ENCODE data around the gene ZFHX3. TPM values are rescaled to one million over a fixed set of nuclear protein-coding genes. Genes with fewer than 3 reads are reported as not detected.

Gene ZFHX3
- total RNA-seq, 1 experiment from 2014 or later, result 1.5 TPM

DNA sequence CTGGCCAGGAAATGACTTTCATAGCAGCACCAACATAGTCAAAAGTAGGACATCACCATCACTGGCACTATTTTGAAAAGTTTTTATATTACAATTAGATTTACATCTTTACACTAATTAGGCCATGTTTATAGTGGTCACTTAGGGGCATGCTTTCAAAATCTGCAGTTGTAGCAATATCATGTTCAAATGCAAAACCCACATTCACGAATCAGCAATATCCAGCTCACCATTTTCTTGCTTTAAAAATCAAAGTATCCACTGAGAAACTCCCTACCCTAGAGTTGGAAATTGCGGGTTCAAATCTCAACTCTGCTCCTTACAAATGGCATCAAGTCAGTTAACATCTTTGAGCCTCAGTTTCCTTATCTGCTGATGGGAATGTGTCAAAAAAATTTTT lies 237.4 kb downstream of the ZFHX3 start:
- no CpG with 5 or more reads among the region's 2 CpGs for whole genome bisulfite sequencing (ENCODE audit: extremely low coverage, insufficient read length, low lambda C conversion rate)
- Histone ChIP-seq H3K23me2 (ENCODE audit: insufficient read length, low read depth, low read length, poor library complexity, severe bottlenecking) (no peaks in the 10 kb centered on the region), H3K79me2 (ENCODE audit: insufficient read depth, low read length) (no peaks in the 10 kb centered on the region), H2BK15ac (ENCODE audit: low read depth, low read length) (no peak overlapping the region), H2AK5ac (ENCODE audit: insufficient read length, low read length) (no peak overlapping the region), H2BK20ac (ENCODE audit: low read depth, low read length, poor library complexity, severe bottlenecking) (no peak overlapping the region), H3K18ac (ENCODE audit: insufficient read length, low read depth, low read length) (no peak overlapping the region), H2AFZ (ENCODE audit: low read length) (no peak overlapping the region), H4K8ac (replicated peaks; ENCODE audit: insufficient read length, low read depth, low read length) (no peak overlapping the region), H3K23ac (ENCODE audit: insufficient read length, low read depth, low read length) (no peak overlapping the region), H2BK120ac (ENCODE audit: low read depth, low read length, poor library complexity, severe bottlenecking) (no peak overlapping the region), H2BK5ac (ENCODE audit: insufficient read length, low read length) (no peak overlapping the region), H3K9me3 (ENCODE audit: control insufficient read depth, low read depth, low read length) (no peaks in the 10 kb centered on the region), H3K4me2 (ENCODE audit: insufficient read depth, insufficient read length, low read length) (no peak overlapping the region), H3K9ac (ENCODE audit: extremely low read depth, insufficient read length, low read length) (no peak overlapping the region), H2BK12ac (ENCODE audit: insufficient read length, low read depth, low read length) (no peak overlapping the region), H3K27me3 (ENCODE audit: insufficient read depth, low read length) (no peaks in the 10 kb centered on the region), H3K27ac (ENCODE audit: insufficient read length, low read depth, low read length) (no peak overlapping the region), H3K79me1 (ENCODE audit: insufficient read depth, low read depth, low read length, poor library complexity, severe bottlenecking) (no peaks in the 10 kb centered on the region), H3K14ac (ENCODE audit: insufficient read depth, low read length) (no peak overlapping the region), H4K5ac (ENCODE audit: insufficient read length, low read depth, low read length) (no peak overlapping the region), H4K20me1 (ENCODE audit: control insufficient read depth, insufficient read depth, insufficient read length) (no peaks in the 10 kb centered on the region), H4K91ac (ENCODE audit: insufficient read length, low read depth, low read length) (no peak overlapping the region), H3K4me1 (ENCODE audit: insufficient read depth, low read length) (no peaks in the 10 kb centered on the region; the same call in none of the 2 replicates), H3K56ac (ENCODE audit: insufficient read length, low read depth, low read length) (no peak overlapping the region), H3T11ph (ENCODE audit: low read length) (no peak overlapping the region), H3K4ac (ENCODE audit: low read depth, low read length) (no peak overlapping the region)
- H3K4me1 Mint-ChIP-seq, result peaks cover 13 to 16% of the 10 kb centered on the region in 2 experiments
- no peak for DNase-seq
- H3K27me3 Mint-ChIP-seq (ENCODE audit: low read depth), result no peaks in the 10 kb centered on the region
- TF ChIP-seq, protein P1, sequence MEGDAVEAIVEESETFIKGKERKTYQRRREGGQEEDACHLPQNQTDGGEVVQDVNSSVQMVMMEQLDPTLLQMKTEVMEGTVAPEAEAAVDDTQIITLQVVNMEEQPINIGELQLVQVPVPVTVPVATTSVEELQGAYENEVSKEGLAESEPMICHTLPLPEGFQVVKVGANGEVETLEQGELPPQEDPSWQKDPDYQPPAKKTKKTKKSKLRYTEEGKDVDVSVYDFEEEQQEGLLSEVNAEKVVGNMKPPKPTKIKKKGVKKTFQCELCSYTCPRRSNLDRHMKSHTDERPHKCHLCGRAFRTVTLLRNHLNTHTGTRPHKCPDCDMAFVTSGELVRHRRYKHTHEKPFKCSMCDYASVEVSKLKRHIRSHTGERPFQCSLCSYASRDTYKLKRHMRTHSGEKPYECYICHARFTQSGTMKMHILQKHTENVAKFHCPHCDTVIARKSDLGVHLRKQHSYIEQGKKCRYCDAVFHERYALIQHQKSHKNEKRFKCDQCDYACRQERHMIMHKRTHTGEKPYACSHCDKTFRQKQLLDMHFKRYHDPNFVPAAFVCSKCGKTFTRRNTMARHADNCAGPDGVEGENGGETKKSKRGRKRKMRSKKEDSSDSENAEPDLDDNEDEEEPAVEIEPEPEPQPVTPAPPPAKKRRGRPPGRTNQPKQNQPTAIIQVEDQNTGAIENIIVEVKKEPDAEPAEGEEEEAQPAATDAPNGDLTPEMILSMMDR (conservative IDR thresholded peaks at IDR 0.05), result no peak
- no peak overlapping the region for H3K4me3 Mint-ChIP-seq
- H3K9me3 Mint-ChIP-seq, result no peaks in the 10 kb centered on the region
- H3K27ac Mint-ChIP-seq, result no peak overlapping the region
- no peaks in the 10 kb centered on the region for H3K36me3 Mint-ChIP-seq (ENCODE audit: insufficient read depth in 1 of 3, low read depth in 3 of 3)

All from H9 (cell line).